HFFc6 (cell line): Measurements from ENCODE around the gene INSL3. TPM values are rescaled to one million over a fixed set of nuclear protein-coding genes. Genes with fewer than 3 reads are reported as not detected.

Experiments
- DNase-seq: peaks from one replicate; pipeline ENCODE4 v3.0.0-alpha.2; 2018
- H3K27ac Mint-ChIP-seq: 2 replicates; pipeline ENCODE4 v1.8.0; 2020; ENCODE audit warnings: mild to moderate bottlenecking, mixed read lengths
- H3K27me3 Mint-ChIP-seq: 2 replicates; pipeline ENCODE4 v1.8.0; 2021; ENCODE audit warnings: mild to moderate bottlenecking, moderate library complexity, mixed read lengths; ENCODE audit not compliant: insufficient read depth
- H3K36me3 Mint-ChIP-seq: 2 replicates; pipeline ENCODE4 v1.8.0; 2021; ENCODE audit warnings: low read depth, mixed read lengths
- H3K4me1 Mint-ChIP-seq: 2 replicates; pipeline ENCODE4 v1.8.0; 2020; ENCODE audit warnings: low read depth, mixed read lengths
- H3K4me3 Mint-ChIP-seq: 2 replicates; pipeline ENCODE4 v1.8.0; 2020; ENCODE audit warnings: mild to moderate bottlenecking, moderate library complexity, mixed read lengths
- H3K9me3 Mint-ChIP-seq: 2 replicates; pipeline ENCODE4 v1.8.0; 2020; ENCODE audit warnings: mild to moderate bottlenecking, mixed read lengths
- long read RNA-seq: library from polyadenylated mRNA; unstranded; transcript quantifications from one replicate; pipeline ENCODE4 v2.0.0, GENCODE V29; 2019
- total RNA-seq, 6 experiments: library from RNA; stranded (reverse); fragmentation: NEBNext Ultra II Directional; extraction: Animal tissue kit (Norgen Biotek cat#: 25700); gene quantifications; 2 replicates in 1 of 6; 3 replicates in 5 of 6; pipeline ENCODE4 v1.2.3, GENCODE V29; 2021
- TF ChIP-seq, protein P1 (sequence below): fragments of 200-600 bp; sonication (generic); IDR thresholded peaks from 2 replicates; pipeline ENCODE4 v1.5.0; 2021; ENCODE audit warnings: antibody characterized with exemption, mild to moderate bottlenecking

The INSL3 gene, protein sequence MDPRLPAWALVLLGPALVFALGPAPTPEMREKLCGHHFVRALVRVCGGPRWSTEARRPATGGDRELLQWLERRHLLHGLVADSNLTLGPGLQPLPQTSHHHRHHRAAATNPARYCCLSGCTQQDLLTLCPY
- not detected for total RNA-seq
- long read RNA-seq, result 0 reads

DNA sequence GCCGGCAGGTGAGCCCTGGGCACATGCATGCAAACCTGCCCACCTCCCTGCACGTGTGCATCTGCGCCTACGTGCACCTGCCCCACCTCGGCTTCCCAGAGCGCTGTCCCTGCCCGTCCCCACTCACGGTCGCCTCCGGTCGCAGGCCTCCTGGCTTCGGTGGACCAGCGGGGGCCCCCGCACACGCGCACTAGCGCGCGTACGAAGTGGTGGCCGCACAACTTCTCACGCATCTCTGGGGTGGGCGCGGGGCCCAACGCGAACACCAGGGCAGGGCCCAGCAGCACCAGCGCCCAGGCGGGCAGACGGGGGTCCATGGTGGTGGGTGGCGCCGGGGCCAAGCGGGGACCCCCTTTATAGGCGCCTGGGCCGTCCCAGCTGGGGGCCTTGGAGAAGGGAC lies at the start of gene INSL3:
TSS of gene INSL3 (minus strand) at position 330 of the 400 bp plus-strand sequence. CDS start at position 317, 13 bp downstream.
- H3K27me3 Mint-ChIP-seq, result peaks cover 29% of the 10 kb centered on the region
- H3K36me3 Mint-ChIP-seq, result no peaks in the 10 kb centered on the region
- H3K4me1 Mint-ChIP-seq, result no peaks in the 10 kb centered on the region
- TF ChIP-seq, protein P1, sequence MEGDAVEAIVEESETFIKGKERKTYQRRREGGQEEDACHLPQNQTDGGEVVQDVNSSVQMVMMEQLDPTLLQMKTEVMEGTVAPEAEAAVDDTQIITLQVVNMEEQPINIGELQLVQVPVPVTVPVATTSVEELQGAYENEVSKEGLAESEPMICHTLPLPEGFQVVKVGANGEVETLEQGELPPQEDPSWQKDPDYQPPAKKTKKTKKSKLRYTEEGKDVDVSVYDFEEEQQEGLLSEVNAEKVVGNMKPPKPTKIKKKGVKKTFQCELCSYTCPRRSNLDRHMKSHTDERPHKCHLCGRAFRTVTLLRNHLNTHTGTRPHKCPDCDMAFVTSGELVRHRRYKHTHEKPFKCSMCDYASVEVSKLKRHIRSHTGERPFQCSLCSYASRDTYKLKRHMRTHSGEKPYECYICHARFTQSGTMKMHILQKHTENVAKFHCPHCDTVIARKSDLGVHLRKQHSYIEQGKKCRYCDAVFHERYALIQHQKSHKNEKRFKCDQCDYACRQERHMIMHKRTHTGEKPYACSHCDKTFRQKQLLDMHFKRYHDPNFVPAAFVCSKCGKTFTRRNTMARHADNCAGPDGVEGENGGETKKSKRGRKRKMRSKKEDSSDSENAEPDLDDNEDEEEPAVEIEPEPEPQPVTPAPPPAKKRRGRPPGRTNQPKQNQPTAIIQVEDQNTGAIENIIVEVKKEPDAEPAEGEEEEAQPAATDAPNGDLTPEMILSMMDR, result no peak
- no peaks in the 10 kb centered on the region; the same call in 1 of the 2 replicates for H3K9me3 Mint-ChIP-seq
- no peak for DNase-seq
- H3K27ac Mint-ChIP-seq, result no peak within 1 kb of the TSS
- no peak within 1 kb of the TSS for H3K4me3 Mint-ChIP-seq

DNA sequence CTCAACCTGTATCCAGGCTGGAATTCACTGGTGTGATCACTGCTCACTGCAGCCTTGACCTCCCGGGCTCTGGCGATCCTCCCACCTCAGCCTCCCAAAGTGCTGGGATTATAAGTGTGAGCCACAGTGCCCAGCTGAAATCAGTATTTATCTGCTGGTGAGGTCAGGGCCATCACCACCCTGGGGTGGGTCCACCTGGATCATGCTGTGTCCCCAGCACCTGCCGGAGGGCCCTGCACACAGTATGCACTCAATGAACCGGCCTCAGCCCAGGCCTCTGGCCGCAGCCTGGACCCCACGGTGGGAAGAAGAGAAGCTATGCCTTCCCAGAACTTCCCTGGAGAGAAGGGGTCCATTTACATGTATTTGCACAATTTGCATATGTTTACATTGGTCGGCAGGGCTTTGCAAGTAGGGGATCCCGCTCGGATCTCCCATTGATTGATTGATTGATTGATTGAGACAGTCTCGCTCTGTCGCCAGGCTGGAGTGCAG lies 47.8 kb upstream of the INSL3 start:
- TF ChIP-seq, protein P1, result no peak
- Mint-ChIP-seq H3K4me1 (peaks cover 5% of the 10 kb centered on the region; the same call in 1 of the 2 replicates), H3K36me3 (no peaks in the 10 kb centered on the region; the same call in 1 of the 2 replicates), H3K27ac (no peak overlapping the region), H3K9me3 (no peaks in the 10 kb centered on the region), H3K27me3 (peaks cover 44% of the 10 kb centered on the region), H3K4me3 (no peak overlapping the region)
- DNase-seq, result no peak

DNA sequence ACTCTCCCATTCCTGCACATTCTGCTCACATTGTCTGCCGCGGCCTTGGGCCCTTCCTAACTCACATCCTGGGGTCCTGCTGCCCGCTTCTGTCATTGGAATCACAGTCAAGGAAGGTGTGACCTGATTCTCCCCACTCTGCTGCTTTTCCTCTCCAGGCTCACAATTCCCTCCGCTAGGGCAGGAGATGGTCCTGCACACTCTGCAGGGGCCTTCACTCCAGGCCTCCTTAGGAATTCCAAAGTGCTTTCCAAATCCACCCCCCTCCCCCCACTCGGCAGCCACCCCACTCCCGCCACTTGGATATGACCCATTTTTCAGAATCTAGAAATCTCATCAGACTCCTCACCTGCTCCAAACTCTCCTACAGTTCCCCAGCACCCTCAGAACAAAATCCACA lies 47.4 kb upstream of the INSL3 start:
- DNase-seq, result no peak
- no peak overlapping the region for H3K4me3 Mint-ChIP-seq
- H3K4me1 Mint-ChIP-seq, result peaks cover 5% of the 10 kb centered on the region; the same call in 1 of the 2 replicates
- H3K27me3 Mint-ChIP-seq, result peaks cover 44% of the 10 kb centered on the region
- no peaks in the 10 kb centered on the region for H3K9me3 Mint-ChIP-seq
- H3K27ac Mint-ChIP-seq, result no peak overlapping the region
- H3K36me3 Mint-ChIP-seq, result peaks cover 2% of the 10 kb centered on the region; the same call in 1 of the 2 replicates
- TF ChIP-seq, protein P1, result no peak

DNA sequence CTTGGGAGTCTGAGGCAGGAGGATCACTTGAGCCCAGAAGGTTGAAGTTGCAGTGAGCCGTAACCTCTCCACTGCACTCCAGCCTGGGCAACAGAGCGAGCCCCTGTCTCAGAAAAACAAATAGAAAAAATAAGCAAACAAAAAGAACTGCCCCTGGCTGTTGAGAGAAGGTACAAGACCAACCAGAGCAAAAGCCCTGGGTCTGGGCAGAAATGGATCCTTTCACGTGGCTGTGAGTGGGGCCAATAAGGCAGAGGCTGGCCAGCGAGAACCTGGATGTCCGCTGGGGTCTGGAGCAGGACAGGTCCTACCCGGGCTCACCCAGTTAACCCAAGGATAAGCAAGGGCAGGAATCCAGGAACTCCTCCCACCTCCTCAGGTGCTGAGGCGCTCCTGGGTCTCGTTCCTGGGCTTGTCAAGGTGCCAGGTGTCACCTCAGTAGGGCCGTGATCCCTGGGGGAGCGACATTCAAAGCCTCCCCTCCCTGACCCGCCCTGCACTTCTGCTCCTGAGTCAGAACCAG lies 45.7 kb upstream of the INSL3 start:
- DNase-seq, result no peak
- Mint-ChIP-seq H3K9me3 (no peaks in the 10 kb centered on the region), H3K36me3 (peaks cover 5% of the 10 kb centered on the region; the same call in 1 of the 2 replicates)

DNA sequence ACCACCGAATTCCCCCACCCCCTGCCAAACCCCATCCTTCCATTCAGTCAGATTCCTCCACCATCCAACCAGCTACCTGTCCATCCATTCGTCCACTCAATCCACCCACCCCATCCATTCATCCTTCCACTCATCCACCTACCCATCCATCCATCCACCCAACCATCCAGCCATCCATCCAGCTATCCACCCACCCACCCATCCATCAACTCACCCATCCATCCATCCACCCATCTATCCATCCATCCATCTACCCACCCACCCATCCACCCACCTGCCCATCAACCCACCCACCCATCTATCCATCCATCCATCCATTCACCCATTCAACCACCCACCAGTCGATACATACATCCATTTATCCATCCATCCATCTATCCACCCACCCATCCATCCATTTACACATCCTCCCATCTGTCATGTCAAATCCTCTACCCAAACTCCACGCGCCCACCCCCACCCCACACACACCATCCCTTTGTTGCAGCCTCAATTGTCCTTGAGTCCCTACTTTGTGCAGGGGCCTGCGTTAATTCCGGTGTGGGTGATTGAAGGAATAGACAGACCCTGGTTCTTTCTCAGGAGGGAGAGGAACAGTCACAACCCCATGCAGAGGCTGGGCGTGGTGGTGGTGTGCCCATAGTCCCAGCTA lies 45.1 kb upstream of the INSL3 start:
- Mint-ChIP-seq H3K4me3 (no peak overlapping the region), H3K9me3 (no peaks in the 10 kb centered on the region), H3K27me3 (peaks cover 38% of the 10 kb centered on the region), H3K4me1 (peaks cover 9% of the 10 kb centered on the region), H3K36me3 (peaks cover 8% of the 10 kb centered on the region), H3K27ac (no peak overlapping the region)
- TF ChIP-seq, protein P1, result no peak
- DNase-seq, result no peak

More for the DNA sequence above, 45.7 kb upstream of the INSL3 start:
- Mint-ChIP-seq H3K27ac (no peak overlapping the region), H3K4me1 (peaks cover 5% of the 10 kb centered on the region; the same call in 1 of the 2 replicates), H3K4me3 (no peak overlapping the region; the same call in 1 of the 2 replicates), H3K27me3 (peaks cover 42% of the 10 kb centered on the region)
- TF ChIP-seq, protein P1, result no peak
